GM12878 (cell line): ENCODE data around the gene IGFLR1. TPM values are rescaled to one million over a fixed set of nuclear protein-coding genes. Genes with fewer than 3 reads are reported as not detected.

Experiments used
- CEBPZ ChIP-seq: fragments of 150-350 bp; IDR thresholded peaks from 2 replicates; pipeline ENCODE4 v1.6.1; 2016; ENCODE audit warnings: low read depth, low read length
- CTCF ChIP-seq, 3 experiments: IDR thresholded peaks in 2 of 3; conservative IDR thresholded peaks in 1 of 3; 2 replicates each; pipeline ENCODE4 v1.5.1; 2011; ENCODE audit warnings: low read depth in 3 of 3, low read length in 3 of 3, mild to moderate bottlenecking in 3 of 3, control low read depth in 2 of 3, moderate library complexity in 2 of 3, inconsistent platforms in 1 of 3, mixed read lengths in 1 of 3; ENCODE audit not compliant: control insufficient read depth in 2 of 3, insufficient read depth in 1 of 3; ENCODE audit errors: extremely low read depth in 1 of 3
- CUX1 ChIP-seq: IDR thresholded peaks from 2 replicates; pipeline ENCODE4 v1.6.1; 2012; ENCODE audit warnings: improper control_type of control experiment, low read depth, low read length; ENCODE audit not compliant: insufficient replicate concordance
- EGR1 ChIP-seq, 2 experiments: IDR thresholded peaks; 1 replicate in 1 of 2; 2 replicates in 1 of 2; pipeline ENCODE4 v1.6.1; 2011 to 2012; ENCODE audit warnings: low read depth in 2 of 2, low read length in 2 of 2, borderline replicate concordance in 1 of 2, mild to moderate bottlenecking in 1 of 2, moderate library complexity in 1 of 2
- EP300 ChIP-seq, 2 experiments: fragments of 150-350 bp in 1 of 2; IDR thresholded peaks; 2 replicates each; pipeline ENCODE4 v1.6.1; 2011 to 2012; ENCODE audit warnings: low read depth in 2 of 2, low read length in 2 of 2, borderline replicate concordance in 1 of 2, improper control_type of control experiment in 1 of 2, inconsistent platforms in 1 of 2; ENCODE audit not compliant: control insufficient read depth in 1 of 2
- NR2F1 ChIP-seq: fragments of 450-650 bp; conservative IDR thresholded peaks from 2 replicates; pipeline ENCODE4 v1.6.1; 2017; ENCODE audit warnings: mild to moderate bottlenecking
- PKNOX1 ChIP-seq: fragments of 450-650 bp; IDR thresholded peaks from 2 replicates; pipeline ENCODE4 v1.6.1; 2016; ENCODE audit warnings: mild to moderate bottlenecking
- PRDM15 ChIP-seq: fragments of 450-650 bp; formaldehyde crosslinking; IDR thresholded peaks from 2 replicates; pipeline ENCODE4 v1.4.0; 2020; ENCODE audit warnings: mild to moderate bottlenecking, moderate library complexity
- RBBP5 ChIP-seq: fragments of 200-600 bp; sonication (generic); conservative IDR thresholded peaks from 2 replicates; pipeline ENCODE4 v1.6.1; 2016
- RCOR1 ChIP-seq: conservative IDR thresholded peaks from 2 replicates; pipeline ENCODE4 v1.6.1; 2012; ENCODE audit warnings: low read depth, low read length, improper control_type of control experiment
- ZNF217 ChIP-seq: fragments of 450-650 bp; IDR thresholded peaks from 2 replicates; pipeline ENCODE4 v1.6.1; 2017; ENCODE audit warnings: antibody characterized with exemption, mild to moderate bottlenecking
- ZNF24 ChIP-seq: fragments of 450-650 bp; IDR thresholded peaks from 2 replicates; pipeline ENCODE4 v1.6.1; 2017; ENCODE audit warnings: antibody characterized with exemption, mild to moderate bottlenecking
- ZNF274 ChIP-seq: IDR thresholded peaks from one replicate; pipeline ENCODE4 v1.8.0; 2011; ENCODE audit not compliant: insufficient read length, insufficient read depth
- polyA plus RNA-seq, 11 experiments: library from polyadenylated mRNA; depleted of rRNA in 4 of 11; unstranded in 6 of 11; stranded (reverse) in 5 of 11; fragments of >200 nt; fragmentation: Nextera tagmentation in 4 of 11; fragmentation: Illumina TruSeq in 1 of 11; extraction: Ambion mirVana in 4 of 11; extraction: Trizol in 1 of 11; gene quantifications; 1 replicate in 1 of 11; 2 replicates in 10 of 11; pipeline versions ENCODE4 v1.2.1 to v1.2.3, GENCODE V29; 2011 to 2016; ENCODE audit warnings: inconsistent platforms in 2 of 11, missing spikeins in 2 of 11, low read depth in 1 of 11
- total RNA-seq, 4 experiments: library from RNA; depleted of rRNA in 3 of 4; stranded (reverse); fragments of >200 nt in 3 of 4; fragmentation: Illumina TruSeq in 1 of 4; extraction: Trizol in 1 of 4; gene quantifications; 2 replicates each; pipeline versions ENCODE4 v1.2.1 to v1.2.3, GENCODE V29; 2013 to 2021

Gene IGFLR1
- total and polyA plus RNA-seq, 10 of the 15 experiments (the other 5 are each of a cell fraction or from before 2014, with no cell fraction given): 2.5 to 39.9 (median 24.8) TPM

- no peak for TF ChIP-seq ZNF274
- TF ChIP-seq ZNF217: no peak
- no peak for TF ChIP-seq RCOR1
- no peak for TF ChIP-seq ZNF24
- no peak for TF ChIP-seq RBBP5
- peak; percentile 86 to 95; a peak in 3 of 4 replicates for TF ChIP-seq EP300 (IDR thresholded peaks at IDR 0.05; ENCODE audit: borderline replicate concordance in 1 of 2, control insufficient read depth in 1 of 2, low read depth in 2 of 2, low read length in 2 of 2)
- no peak; the same call in 1 of the 2 replicates for TF ChIP-seq NR2F1
- no peak for TF ChIP-seq CTCF (IDR thresholded peaks at IDR 0.05 in 2 of 3, conservative IDR thresholded peaks at IDR 0.05 in 1 of 3; ENCODE audit: control insufficient read depth in 2 of 3, extremely low read depth in 1 of 3, insufficient read depth in 1 of 3, low read depth in 3 of 3, low read length in 3 of 3)
- TF ChIP-seq PKNOX1: no peak
- no peak for TF ChIP-seq CEBPZ
- peak; percentile 34 to 97 for TF ChIP-seq EGR1 (IDR thresholded peaks at IDR 0.05; ENCODE audit: borderline replicate concordance in 1 of 2, low read depth in 2 of 2, low read length in 2 of 2)
- no peak for TF ChIP-seq CUX1
- no peak for TF ChIP-seq PRDM15 (CRISPR knock-in tag)
Measured at GRCh38 chr19:35742121-35742724, at the start of gene IGFLR1 (continued).
